Effector CD4-positive, alpha-beta T cell (primary cell): Measurements from ENCODE around the gene IRF6.

ENCODE experiments used
- DNase-seq: peaks from one replicate; pipeline ENCODE4 v3.0.0-alpha.2; 2020
- total RNA-seq: gene quantifications from one replicate; lab custom pipeline; 2026; lab: John Stamatoyannopoulos, UW

IRF6 gene
- 0.56 reads per million for total RNA-seq

DNA sequence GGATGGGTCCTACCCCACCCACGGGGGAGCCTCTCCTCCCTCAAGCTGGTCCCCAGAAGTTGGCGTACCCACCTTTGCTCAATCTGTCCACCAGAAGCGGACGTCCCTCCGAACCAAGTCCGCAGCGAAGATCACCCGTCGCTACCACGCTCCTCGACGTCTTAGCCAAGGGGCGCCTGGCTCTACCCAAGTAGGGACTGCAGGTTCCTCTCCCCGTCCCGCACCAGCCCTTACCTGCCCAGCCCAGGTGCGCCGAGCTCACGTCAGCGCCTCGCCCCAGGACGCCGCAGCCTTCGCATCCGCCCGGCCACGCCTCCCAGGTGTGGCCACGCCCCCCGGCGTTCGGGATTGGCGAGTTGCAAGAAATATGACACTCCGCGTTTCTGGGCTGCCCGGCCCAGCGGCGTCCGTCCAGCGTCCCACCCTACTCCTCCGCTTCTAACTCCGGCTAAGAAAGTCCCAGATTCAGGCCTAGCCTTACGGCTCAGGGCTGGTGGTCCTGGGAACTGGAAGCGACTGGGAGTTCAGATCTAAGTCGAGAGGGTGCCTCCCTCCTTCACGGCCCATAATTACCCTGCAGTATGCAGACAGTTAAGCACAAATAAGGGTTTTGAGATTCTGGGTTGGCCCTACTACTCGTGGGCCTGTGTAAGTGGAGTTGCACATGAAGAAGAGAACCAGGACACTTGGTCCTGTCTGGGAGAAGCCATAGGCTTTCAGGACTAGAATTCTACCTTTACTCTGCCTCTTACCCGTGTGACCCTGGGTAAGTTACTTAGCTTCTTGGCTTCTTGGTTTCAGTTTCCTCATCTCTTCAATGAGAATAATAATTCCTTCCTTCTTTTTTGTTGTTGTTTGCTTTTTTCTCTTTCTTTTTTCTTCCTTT, at the start of gene IRF6:
Gene IRF6 (minus strand): TSS at position 268 of the 886 bp plus-strand sequence. CDS start 4,729 bp downstream, outside the sequence.
- DNase-seq = peak; percentile 69

DNA sequence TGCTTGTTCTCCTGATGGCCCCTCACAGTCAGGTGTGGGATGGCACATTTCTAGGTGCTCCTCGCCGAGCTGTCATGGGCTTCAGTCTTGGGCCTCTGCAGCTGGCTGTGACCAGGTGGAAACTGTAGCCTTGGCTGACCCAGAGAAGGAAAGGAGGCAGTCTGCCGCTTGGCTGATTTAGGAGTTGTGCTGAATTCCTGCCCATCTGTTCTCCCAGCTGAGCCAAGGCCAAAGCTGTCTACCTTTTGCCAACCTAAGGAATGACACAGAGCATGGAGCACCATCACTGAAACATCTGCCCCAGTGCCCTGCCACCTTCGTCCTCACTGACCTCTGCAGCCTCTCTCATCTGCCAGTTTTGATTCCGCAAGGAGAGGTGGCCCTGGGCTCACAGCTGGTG, 49.7 kb upstream of the IRF6 start:
- DNase-seq = no peak

DNA sequence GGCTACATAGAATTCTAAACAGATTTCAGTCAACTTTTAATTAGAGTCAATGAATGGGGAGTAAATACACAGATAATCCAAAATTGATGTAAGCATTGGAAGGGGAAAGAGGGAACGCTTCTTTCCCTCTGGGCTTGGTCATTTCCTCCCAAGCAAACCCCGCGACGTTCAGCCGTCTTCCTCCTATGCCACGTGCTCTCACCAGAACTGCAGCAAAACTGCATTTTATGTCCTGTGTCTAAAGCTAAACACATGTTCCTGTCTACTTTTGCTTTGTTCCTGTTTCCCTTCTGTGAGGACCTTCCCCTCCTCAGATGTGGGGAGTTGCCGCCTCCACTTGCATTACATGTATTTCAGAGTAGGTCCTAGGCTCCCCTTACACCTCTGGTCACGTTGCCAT, 49.1 kb upstream of the IRF6 start:
- DNase-seq = no peak

DNA sequence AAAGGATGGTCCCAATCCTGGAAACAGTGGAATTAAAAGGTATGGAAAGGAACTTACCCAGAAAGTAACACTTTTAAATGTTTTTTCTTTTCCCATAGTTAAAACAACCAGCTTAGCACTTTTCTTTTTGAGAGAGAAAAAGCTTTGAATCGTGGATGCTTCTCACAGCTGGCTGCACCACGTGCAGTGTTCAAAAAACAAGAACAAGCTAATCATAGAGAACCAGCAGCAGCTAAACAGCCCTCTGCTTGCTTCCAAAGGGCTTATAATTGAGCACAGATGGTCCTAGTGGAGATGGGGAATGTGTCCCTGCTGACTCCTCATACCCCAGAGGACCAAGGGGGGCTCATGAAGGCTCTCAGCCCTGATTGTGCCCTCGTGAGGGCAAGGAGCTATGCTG, 48.3 kb upstream of the IRF6 start:
- no peak for DNase-seq

DNA sequence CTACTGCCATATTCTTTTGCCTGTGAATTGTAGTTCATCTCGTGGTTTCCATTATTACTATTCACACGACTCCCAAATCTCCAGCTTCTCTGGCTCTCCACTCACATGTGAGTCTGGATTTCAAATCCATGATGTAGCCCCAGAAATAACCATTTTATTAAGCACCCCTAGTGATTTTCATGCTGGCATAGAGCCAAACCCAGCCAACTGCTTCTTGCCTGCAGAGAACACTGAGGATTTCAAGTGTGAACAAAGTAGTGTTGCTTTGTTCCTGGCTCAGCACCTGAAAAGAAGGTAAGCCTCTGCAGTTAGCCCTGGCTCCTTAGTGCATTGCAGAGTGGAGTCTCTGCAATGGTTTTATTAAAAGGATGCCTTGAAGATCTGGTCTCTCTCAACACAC, 47.7 kb upstream of the IRF6 start:
- no peak for DNase-seq

DNA sequence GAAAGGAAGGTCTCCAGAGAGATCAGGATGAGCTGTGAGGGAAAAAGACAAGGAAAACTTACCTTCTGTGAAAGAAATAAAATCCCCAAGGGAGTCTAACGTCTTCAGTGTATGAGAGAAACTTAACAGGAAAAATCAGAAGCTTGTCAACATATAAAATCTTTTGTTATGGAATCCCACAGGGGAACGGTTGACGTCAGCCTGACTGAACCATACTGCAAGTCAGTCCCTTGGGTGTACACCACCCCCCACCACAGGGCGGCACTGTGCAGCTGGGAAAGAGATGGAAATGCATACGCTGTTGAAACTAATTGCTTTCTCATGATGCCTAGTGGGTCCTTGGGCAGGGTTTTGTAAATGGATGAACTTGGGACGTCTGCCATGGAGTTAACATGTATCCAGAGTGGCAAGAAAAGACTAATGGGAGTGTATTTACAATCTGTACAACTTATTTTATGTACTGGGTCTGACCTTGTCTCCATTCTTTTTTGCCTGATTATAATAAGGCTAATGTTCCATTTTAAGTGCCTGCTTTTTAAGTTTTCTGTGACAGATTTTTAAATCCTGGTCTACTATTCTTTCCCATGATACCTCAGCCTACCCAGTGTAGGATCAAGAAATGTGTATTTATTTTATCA, 44.5 kb upstream of the IRF6 start:
- DNase-seq = no peak

DNA sequence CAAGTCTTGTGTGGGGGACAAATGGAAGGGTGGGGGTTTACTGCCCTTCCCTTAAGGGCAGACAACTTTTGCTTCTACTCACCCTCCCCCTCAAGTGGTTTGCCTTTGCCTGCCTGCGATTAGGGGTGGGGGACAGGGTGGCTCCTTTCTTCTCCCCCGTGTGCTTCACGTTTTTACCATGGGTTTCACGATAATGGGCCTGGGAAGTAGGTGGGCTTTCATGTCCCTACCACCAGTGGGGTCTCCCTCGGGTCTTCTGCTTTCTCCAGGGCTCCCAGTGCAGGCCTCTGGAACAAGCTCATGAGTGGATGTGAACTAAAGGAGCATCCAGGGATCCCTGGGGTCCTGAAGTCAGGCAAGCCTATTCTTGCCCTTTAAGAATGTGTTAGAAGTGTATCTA, 43.4 kb upstream of the IRF6 start:
- DNase-seq = no peak

DNA sequence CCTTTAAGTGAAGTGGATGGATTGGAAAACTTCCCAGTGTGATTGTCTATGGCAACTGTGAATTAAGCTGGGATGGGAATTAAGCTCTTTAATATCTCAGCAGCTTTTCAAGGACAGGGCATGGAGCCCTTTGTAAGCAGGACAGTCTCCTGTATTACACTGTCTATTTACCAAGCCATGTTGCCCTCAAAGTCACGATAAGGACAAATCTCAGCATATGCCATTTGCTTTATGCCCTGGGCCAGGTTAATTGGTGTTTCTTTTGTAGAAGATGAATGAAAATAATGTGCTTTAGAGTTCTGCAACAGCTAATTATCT, 39.4 kb upstream of the IRF6 start:
- no peak for DNase-seq

DNA sequence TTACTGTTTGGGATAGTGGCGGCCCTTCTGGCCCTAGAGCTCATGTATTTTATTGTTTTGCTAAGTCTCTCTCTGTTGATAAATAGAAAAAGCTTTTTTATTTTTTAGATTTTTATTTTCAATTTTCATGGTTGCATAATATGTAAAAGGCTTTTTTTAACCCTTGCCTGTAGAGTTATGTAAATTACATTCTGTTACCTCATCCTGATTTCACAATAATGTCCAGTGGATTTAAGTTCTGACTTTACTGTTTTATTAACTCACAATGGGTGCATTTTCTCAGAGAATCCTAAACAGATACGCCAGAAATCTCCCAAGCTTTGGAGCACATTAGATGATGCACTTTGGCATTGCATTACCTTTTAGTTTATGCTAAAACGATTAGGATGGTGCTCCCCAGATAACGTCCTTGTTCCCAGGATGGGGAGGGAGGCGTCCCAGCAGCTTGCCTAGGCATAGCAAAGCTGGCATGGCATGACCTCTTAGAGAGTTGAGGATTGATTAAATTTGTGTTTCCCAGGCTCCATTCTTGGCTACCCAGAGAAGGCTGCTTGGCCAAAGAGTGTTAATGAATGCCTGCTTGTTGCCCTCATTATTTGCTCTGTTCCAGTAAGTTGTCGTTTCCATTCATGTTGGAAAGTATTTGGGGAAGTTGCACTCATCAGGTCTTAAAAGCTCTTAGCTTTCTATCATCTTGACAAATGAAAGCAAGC, 38.9 kb upstream of the IRF6 start:
- no peak for DNase-seq

DNA sequence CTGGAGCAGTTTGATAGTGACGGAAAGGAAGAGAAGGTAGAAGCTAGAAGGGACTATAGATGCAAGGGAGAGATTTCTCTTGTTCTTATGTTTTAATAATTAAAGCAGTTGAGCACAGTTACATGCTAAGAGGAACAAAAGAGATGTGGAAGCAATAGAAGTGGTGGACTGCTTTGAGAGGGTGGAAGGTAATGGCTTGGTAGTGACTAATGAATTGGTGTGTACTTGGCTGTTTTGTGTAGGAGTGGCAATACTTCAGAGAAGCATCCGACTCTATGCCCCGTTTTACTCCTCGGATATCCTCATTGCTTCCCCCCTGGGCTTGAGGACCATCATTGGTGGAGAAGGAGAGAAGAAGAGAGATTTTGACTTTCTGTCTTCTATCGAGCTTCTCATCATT, 34.7 kb upstream of the IRF6 start:
- DNase-seq = no peak

DNA sequence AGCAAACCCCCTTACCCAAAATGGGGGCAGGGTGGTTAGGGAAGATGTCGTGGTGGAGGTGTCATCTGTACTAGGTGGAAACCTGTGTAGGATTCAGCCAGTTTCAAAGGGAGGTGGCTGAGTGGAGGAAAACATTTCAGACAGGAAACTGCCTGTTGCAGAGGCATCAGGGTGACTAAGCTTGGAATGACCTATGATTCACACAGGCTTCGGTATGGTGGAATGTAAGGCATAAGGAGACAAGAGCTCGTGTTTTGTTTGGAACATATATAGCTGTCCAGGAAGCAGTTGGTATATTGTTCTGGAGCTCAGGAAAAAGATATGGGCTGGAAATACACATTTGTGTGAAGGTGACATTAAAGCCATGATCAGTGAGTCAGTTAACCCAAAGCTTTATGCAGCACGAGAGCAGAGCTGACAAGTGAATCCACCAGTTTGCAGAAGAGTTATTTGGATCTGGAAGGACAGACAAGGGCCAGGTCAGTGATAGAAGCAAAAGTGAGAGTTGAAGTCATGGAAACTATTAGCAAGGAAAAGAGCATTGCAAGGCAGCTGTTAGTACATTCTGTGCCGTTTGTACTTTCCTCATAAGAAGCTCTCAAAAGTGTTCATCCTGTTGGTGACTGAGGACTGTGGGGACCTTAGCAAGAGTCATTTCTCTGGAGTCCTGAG, 34.1 kb upstream of the IRF6 start:
- no peak for DNase-seq

DNA sequence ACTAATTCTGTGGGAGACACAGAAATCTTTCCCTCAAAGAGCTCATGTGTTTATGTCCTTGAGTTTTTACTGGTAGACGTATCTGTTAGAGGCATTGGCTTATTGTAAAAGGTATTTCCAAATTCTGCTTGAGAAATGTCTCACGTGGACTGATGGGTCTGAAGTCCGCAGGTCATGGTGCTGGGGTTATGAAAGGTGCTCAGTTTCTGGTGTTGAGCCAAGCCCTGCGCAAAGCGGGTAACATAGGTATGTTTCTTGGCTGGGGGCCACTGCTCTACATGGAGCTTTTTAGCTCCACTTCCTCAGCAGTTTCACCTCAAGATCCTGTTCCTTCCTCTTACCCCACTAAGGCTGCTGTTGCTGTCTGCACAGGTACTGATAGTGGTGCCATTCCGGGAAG, 32.6 kb upstream of the IRF6 start:
- no peak for DNase-seq

DNA sequence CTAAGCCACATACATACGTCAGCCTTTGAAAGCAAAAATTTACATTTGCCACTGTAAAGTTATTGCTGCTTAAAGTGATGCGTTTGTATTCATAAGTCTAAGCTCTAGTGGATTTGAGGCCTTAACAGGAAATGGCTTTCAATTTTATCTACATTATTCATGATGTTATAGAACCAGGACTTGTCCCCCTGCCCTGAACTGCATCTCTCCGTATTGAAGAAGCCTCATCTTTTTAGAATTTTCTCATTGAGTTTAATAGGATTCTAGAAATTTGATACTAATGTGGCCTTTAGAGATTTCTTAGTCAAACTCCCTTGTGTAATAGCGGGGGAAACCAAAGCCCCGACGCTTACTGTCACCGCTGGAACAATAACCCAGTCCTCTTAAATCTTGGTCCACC, 31.7 kb upstream of the IRF6 start:
- DNase-seq = no peak

DNA sequence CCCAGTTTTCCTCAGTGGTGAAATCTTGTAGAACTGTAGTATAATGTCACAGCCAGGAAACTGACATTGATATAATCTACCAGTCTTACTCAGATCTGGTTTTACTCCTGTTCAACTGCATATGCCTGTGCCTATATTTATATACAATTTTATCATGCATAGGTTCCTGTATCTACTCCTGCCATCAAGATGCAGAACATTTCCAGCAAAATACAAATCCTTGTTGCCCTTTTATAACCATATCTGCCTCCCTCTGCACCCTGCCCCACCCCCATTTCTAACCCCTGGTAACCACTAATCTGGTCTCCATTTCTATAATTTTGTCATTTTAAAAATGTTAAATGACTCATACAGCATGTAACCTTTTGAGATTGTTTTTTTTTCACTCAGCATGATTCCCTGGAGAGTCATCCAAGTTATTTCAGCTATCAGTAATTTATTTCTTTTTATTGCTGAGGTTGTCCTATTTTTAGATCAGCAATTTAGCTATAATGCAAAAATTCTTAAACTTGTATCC, 29.9 kb upstream of the IRF6 start:
- no peak for DNase-seq

DNA sequence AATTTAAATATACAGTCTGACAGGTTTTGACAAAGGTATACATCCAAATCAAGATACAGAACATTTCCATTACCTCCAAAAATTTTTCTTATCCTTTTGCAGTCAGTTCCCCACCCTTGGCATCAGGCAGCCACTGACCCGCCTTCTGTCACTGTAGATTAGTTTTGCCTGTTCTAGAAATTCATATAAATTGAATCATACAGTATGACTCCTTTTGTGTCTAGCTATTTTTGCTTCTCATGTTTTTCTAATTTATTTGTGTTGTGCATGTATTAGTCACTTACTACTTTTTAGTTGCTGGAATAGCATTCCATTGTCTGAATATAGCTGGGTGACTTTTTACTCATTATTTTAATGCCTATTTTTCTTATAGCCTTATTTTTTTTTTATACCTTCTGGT, 25.7 kb upstream of the IRF6 start:
- DNase-seq = no peak

DNA sequence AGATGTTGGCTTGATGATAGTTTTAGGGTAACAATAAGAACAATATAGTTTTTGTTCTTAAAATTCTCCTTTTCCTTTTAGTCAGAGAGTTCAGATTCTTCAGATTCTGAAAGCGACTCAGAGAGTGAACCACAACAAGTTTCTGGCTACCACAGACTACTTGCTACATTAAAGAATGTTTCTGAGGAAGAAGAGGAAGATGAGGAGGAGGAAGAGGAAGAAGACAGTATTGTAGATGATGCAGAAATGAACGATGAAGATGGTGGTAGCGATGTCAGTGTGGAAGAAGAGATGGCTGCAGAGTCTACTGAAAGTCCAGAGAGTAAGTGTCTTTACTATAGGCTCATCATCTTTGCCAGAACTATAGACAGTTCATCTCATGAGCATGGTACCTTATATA, 24.8 kb upstream of the IRF6 start:
- DNase-seq = no peak

DNA sequence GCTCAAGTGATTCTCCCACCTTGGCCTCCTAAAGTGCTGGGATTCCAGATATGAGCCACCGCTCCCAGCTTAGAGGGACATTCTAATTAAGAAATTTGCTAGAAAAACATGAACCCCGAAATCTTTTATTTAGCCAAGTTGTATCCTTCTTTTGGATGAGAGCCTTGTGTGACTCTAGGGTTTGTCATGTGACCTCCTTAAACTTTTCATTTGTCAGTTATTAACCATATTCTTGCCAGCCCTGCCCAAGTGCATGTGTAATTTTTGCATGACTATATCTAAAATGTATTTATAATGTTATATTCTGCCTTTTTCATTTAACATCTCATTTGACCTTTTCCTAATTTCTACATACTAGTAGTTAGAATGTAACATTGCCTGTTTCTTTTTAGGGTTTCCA, 23.8 kb upstream of the IRF6 start:
- DNase-seq = no peak

DNA sequence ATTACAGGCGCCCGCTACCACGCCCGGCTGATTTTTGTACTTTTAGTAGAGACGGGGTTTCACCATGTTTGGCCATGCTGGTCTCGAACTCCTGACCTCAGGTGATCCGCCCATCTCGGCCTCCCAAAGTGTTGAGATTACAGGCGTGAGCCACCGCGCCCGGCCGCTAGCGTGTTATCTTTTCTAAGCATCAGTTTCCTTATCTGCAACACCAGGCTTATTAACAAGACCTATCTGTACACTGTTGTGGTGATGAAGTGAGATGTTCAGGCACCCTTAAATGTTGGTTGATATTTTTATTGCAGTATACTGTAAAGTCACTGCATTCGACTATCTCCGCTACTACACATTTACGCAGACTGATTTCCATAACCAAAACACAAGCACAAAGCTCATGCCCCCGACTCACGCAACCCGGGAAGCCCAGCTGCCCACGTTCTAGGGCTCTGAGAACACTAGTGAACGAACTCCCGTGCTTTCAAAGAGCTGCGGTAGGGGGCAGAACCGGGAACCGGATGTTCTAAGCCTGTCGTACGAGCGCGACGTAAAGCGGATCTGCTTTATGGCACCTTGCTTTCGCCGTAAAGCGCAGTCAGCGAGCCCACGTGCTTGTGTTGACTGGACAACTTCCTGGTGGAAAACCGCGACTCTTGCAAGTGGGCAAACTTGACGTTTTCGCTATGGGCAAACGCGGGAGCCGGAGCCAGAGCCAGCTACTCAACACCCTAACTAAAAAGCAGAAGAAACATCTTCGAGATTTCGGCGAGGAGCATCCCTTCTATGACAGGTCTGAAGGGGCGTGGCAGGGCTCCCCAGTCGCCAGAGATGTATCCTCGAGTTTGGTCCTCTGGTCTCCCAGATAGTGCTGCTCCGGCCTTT, 21.7 kb upstream of the IRF6 start, which contains the start of gene UTP25:
Gene UTP25 (plus strand): TSS at position 589 of the 879 bp plus-strand sequence. CDS start 92 bp downstream, at position 681.
- DNase-seq = peak; percentile 90

DNA sequence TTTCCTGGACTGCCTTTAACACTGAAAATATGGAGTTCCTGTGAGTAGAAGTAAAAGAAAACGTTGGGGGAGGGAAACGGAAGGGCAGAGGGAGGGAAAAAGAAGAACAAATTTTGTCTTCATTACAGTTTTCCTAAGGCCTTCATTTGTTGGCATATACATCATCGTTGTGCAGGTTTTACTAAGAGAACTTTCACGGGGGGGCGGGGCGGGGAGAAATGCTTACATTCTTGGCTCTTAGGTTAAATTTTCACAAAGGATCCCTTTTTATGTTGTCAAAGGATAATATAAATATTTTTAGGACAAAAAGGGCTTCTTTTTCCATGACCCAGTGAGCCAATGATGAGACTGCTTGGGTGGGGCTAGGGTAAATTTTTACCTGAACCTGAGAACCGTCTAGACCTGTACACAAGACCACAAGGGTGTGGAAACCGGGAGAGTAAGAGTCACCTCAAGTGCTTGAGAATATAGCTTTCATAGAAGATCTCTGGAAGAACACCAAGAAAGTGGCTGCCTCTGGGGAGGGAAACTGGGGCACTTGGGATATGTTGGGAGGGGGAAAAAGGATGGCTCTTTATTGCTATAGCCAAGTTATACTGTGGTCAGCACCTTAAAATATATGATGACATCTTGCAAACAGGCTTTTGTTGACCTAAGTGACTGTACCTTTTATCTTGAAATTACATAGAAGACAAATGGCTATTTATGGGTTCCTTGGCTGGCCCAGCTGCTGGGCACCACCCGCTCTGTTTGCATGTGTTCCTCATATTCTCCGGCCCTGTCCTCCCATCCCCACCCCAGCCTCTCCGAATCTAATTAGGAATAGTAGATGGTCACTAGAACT, 19.9 kb upstream of the IRF6 start:
- no peak for DNase-seq

DNA sequence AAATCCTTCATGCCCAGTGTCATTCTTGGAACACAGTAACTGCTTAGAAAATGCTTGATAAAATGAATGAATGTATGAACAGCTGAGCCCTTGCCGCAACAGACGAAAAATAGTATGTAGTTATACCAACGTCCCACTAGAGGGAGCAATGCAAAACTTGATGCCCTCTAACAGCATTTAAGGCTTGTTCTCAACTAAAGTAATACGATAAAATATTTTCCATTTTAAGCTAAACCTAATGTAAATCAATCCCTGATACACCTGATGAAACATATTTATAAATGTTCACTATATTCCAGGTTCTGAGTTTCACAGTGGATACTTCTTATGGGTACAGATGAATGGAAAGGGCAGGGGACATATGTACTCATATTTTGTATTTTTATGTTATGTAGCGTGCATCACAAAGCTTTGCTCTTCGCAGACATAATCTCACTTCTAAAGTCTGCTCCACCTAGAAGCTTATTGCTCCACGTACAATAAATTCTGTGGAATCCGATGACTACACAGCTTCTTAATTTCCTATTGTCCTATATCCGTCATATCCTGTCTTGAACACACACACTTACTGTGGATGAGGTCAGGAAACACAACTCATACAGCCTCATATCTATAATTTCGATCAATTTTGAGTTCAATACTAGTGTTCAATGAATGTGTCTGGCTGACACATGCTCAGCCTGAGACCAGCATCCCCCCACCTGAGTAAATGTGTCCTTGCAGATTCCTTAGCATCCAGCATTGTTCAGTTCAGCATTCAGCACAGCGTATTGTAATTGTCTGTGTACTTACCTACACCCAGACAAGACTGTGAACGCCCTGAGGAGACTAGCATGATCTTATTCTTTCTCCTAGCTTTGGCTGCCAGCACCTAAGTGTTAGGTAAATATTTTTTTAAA, 17.4 kb upstream of the IRF6 start:
- no peak for DNase-seq
